HepG2 (cell line): ENCODE data around the gene ZSCAN21. TPM values are rescaled to one million over a fixed set of nuclear protein-coding genes. Genes with fewer than 3 reads are reported as not detected.
A peak's percentile ranks its signal among the peaks of the same experiment; 100 is the strongest.

ENCODE experiments used
- ATAC-seq: fragments of 200-7000 bp; cut with Tn5 transposase; 3 replicates; pipeline ENCODE4 v1.9.1; 2020; ENCODE audit warnings: mild to moderate bottlenecking, moderate library complexity
- BruUV-seq: library from RNA; stranded (reverse); fragments of 400-500 nt; replicated peaks from 2 replicates; lab custom pipeline; 2021; lab: Mats Ljungman, UMichigan
- CTCF ChIA-PET: fragments of 300-600 bp; formaldehyde crosslinking; extraction: SDS; loops from one replicate; lab custom pipeline; 2021; ENCODE audit warnings: low total read pairs, inconsistent platforms, low intra/inter-chr PET ratio; lab: Yijun Ruan, JAX
- POLR2A ChIA-PET: fragments of 350-600 bp; sonication (Branson Sonifier 250); formaldehyde crosslinking; loops from one replicate; lab custom pipeline; 2020; ENCODE audit warnings: antibody characterized with exemption, inconsistent platforms; lab: Yijun Ruan, JAX
- DNase-seq: peaks from one replicate; pipeline ENCODE4 v3.0.0-alpha.2; 2015; ENCODE audit warnings: low spot score
- FAIRE-seq: peaks from 3 replicates; lab custom pipeline; 2011; peaks lifted over from hg19 to GRCh38; lab: Jason Lieb, UNC
- H2AFZ ChIP-seq: one replicate; pipeline ENCODE4 v1.6.1; 2011; ENCODE audit warnings: low read length, inconsistent platforms
- H3K27ac ChIP-seq: fragments of 300-600 bp; 3 replicates; pipeline ENCODE4 v1.8.0; 2011; ENCODE audit warnings: mixed run types, mild to moderate bottlenecking, mixed read lengths, low read length, inconsistent platforms; ENCODE audit not compliant: insufficient read depth; ENCODE audit errors: extremely low read length
- H3K27me3 ChIP-seq, 2 experiments: fragments of 200-600 bp in 1 of 2; 2 replicates in 1 of 2; 3 replicates in 1 of 2; pipeline versions ENCODE4 v1.6.0 to v1.8.0; 2011; ENCODE audit warnings: low read length in 2 of 2, mild to moderate bottlenecking in 2 of 2, moderate library complexity in 2 of 2, inconsistent platforms in 1 of 2; ENCODE audit not compliant: insufficient read depth in 2 of 2, control insufficient read depth in 1 of 2
- H3K36me3 ChIP-seq, 2 experiments: fragments of 200-600 bp in 1 of 2; replicated peaks in 1 of 2; 2 replicates in 1 of 2; 3 replicates in 1 of 2; pipeline versions ENCODE4 v1.5.1 to v1.8.0; 2011; ENCODE audit warnings: low read length in 2 of 2, inconsistent platforms in 1 of 2; ENCODE audit not compliant: insufficient read depth in 2 of 2, control insufficient read depth in 1 of 2
- H3K4me1 ChIP-seq: 2 replicates; pipeline ENCODE4 v1.5.1; 2012; ENCODE audit warnings: low read length, inconsistent platforms; ENCODE audit not compliant: insufficient read depth
- H3K4me2 ChIP-seq: 2 replicates; pipeline ENCODE4 v1.6.0; 2011; ENCODE audit warnings: low read depth, low read length, inconsistent platforms
- H3K4me3 ChIP-seq, 3 experiments: fragments of 200-600 bp in 1 of 3; sonication (generic), shearing (Covaris generic) in 1 of 3; replicated peaks in 1 of 3; 2 replicates each; pipeline ENCODE4 v1.5.1; 2011 to 2016; ENCODE audit warnings: low read length in 3 of 3, inconsistent platforms in 2 of 3, low read depth in 2 of 3, mild to moderate bottlenecking in 2 of 3, control low read depth in 1 of 3, mixed read lengths in 1 of 3; ENCODE audit not compliant: insufficient read depth in 1 of 3
- H3K79me2 ChIP-seq: one replicate; pipeline ENCODE4 v1.6.1; 2011; ENCODE audit warnings: low read length, inconsistent platforms; ENCODE audit not compliant: insufficient read depth
- H3K9ac ChIP-seq: 2 replicates; pipeline ENCODE4 v1.6.0; 2011; ENCODE audit warnings: mild to moderate bottlenecking, low read depth, low read length, inconsistent platforms; ENCODE audit not compliant: insufficient read depth
- H3K9me3 ChIP-seq: 2 replicates; pipeline ENCODE4 v1.5.1; 2012; ENCODE audit warnings: mild to moderate bottlenecking, low read length
- H4K20me1 ChIP-seq: 2 replicates; pipeline ENCODE4 v1.6.0; 2011; ENCODE audit warnings: inconsistent platforms, mild to moderate bottlenecking, low read length, moderate library complexity; ENCODE audit not compliant: insufficient read depth
- ATF4 ChIP-seq, 2 experiments: fragments of 450-650 bp in 1 of 2; sonication (generic) in 1 of 2; formaldehyde crosslinking; IDR thresholded peaks; 2 replicates each; pipeline versions ENCODE4 v1.5.0 to v1.8.0; 2020 to 2022; ENCODE audit warnings: mild to moderate bottlenecking in 1 of 2, missing genetic modification reagents in 1 of 2
- GLI4 ChIP-seq: sonication (generic); formaldehyde crosslinking; IDR thresholded peaks from 2 replicates; pipeline ENCODE4 v1.5.1; 2020; ENCODE audit warnings: missing genetic modification reagents, mild to moderate bottlenecking, moderate library complexity, borderline replicate concordance
- HIVEP1 ChIP-seq: sonication (generic); formaldehyde crosslinking; IDR thresholded peaks from 2 replicates; pipeline ENCODE4 v1.4.0; 2020; ENCODE audit warnings: mild to moderate bottlenecking, missing genetic modification reagents
- JUN ChIP-seq: sonication (generic); formaldehyde crosslinking; IDR thresholded peaks from 2 replicates; pipeline ENCODE4 v1.4.0; 2020; ENCODE audit warnings: mild to moderate bottlenecking, missing genetic modification reagents
- KDM6A ChIP-seq: IDR thresholded peaks from 2 replicates; pipeline ENCODE4 v1.6.1; 2016; ENCODE audit warnings: low read depth
- MLLT10 ChIP-seq: sonication (generic); formaldehyde crosslinking; IDR thresholded peaks from 2 replicates; pipeline ENCODE4 v1.4.0; 2020; ENCODE audit warnings: missing genetic modification reagents
- NFKBIZ ChIP-seq: IDR thresholded peaks from 2 replicates; pipeline ENCODE4 v1.6.1; 2018; ENCODE audit warnings: missing genetic modification reagents, missing compliant biosample characterization
- NR2F6 ChIP-seq, 2 experiments: IDR thresholded peaks; 2 replicates each; pipeline ENCODE4 v1.6.1; 2016; ENCODE audit warnings: antibody characterized with exemption in 1 of 2, mild to moderate bottlenecking in 1 of 2
- RXRB ChIP-seq: IDR thresholded peaks from 2 replicates; pipeline ENCODE4 v1.6.1; 2016; ENCODE audit warnings: borderline replicate concordance, missing genetic modification reagents, missing compliant biosample characterization
- ZNF260 ChIP-seq: sonication (generic); formaldehyde crosslinking; IDR thresholded peaks from 2 replicates; pipeline ENCODE4 v1.4.0; 2020; ENCODE audit warnings: missing genetic modification reagents, low read depth, mild to moderate bottlenecking, borderline replicate concordance
- ZNF460 ChIP-seq: sonication (generic); formaldehyde crosslinking; IDR thresholded peaks from 2 replicates; pipeline ENCODE4 v1.5.1; 2020; ENCODE audit warnings: missing genetic modification reagents, mild to moderate bottlenecking, borderline replicate concordance
- ZNF580 ChIP-seq: IDR thresholded peaks from 2 replicates; pipeline ENCODE4 v1.6.1; 2016; ENCODE audit warnings: low read depth, borderline replicate concordance
- ZNF746 ChIP-seq: sonication (generic); formaldehyde crosslinking; IDR thresholded peaks from 2 replicates; pipeline ENCODE4 v1.8.0; 2022; ENCODE audit warnings: mild to moderate bottlenecking, missing genetic modification reagents
- ZNF775 ChIP-seq: sonication (generic); formaldehyde crosslinking; IDR thresholded peaks from 2 replicates; pipeline ENCODE4 v1.4.0; 2020; ENCODE audit warnings: missing genetic modification reagents, mild to moderate bottlenecking, moderate library complexity, borderline replicate concordance
- WGBS: methylation state at CpG from one replicate; pipeline ENCODE4 v1.1.6; 2017; ENCODE audit warnings: low lambda C conversion rate; 5-methylcytosine and 5-hydroxymethylcytosine counted together
- in situ Hi-C: cut with HindIII; loops from 2 replicates; pipeline ENCODE4 v1.10.0; 2017; ENCODE audit warnings: low pct_unique_long_range_greater_than_20kb; ENCODE audit not compliant: extremely low pct_ligation_motif_present
- intact Hi-C: fragments of 100-400 bp; cut with micrococcal nuclease; formaldehyde crosslinking; loops from one replicate; pipeline ENCODE4 v1.10.0; 2022; ENCODE audit not compliant: unreplicated experiment
- polyA plus RNA-seq, 8 experiments: library from polyadenylated mRNA; depleted of rRNA in 3 of 8; stranded (reverse) in 7 of 8; unstranded in 1 of 8; fragments of >200 nt; fragmentation: Illumina TruSeq in 4 of 8; extraction: Trizol in 4 of 8; gene quantifications; 2 replicates each; pipeline versions ENCODE4 v1.2.1 to v1.2.3, GENCODE V29; 2011 to 2016; ENCODE audit warnings: low read depth in 4 of 8, missing spikeins in 1 of 8, mixed read lengths in 1 of 8; ENCODE audit not compliant: insufficient read depth in 1 of 8
- total RNA-seq, 5 experiments: library from RNA; depleted of rRNA; stranded (reverse); fragments of >200 nt; fragmentation: Illumina TruSeq; extraction: Trizol; gene quantifications; 2 replicates each; pipeline ENCODE4 v1.2.3, GENCODE V29; 2016; ENCODE audit warnings: low read depth in 1 of 5
- TF ChIP-seq, protein P1 (sequence below): sonication (generic); formaldehyde crosslinking; IDR thresholded peaks from 2 replicates; pipeline ENCODE4 v1.5.1; 2020; ENCODE audit warnings: mild to moderate bottlenecking, missing genetic modification reagents, moderate library complexity

ZSCAN21 gene
- total and polyA plus RNA-seq, 2 of the 13 experiments (the other 11 are each of a cell fraction or from before 2014, with no cell fraction given), result 7.0 to 10.0 TPM

DNA sequence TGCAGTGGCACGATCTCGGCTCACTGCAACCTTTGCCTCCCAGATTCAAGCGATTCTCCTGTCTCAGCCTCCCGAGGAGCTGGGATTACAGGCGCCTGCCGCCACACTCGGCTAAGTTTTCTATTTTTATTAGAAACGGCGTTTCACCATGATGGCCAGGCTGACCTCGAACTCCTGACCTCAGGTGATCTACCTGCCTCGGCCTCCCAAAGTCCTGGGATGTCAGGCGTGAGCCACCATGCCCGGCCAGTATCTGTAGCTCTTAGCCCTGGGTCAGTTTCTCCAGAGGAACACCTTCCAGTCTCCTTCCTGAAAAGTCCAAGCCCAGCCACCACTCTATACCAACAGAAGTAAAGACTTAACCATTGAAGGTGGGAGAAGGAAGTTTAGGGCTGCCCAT is 49.3 kb upstream of the ZSCAN21 start:
- intact Hi-C loops, result no loop called here
- 49% methylated on average over 13 of the region's 13 CpGs for WGBS
- no peak for DNase-seq
- H3K4me2 ChIP-seq, result peak overlapping the region; percentile 46
- ATAC-seq, result no peak
- no peak for FAIRE-seq
- H3K9ac ChIP-seq, result peak overlapping the region; percentile 53
- no peaks in the 10 kb centered on the region for H4K20me1 ChIP-seq
- ChIA-PET POLR2A (interaction anchor here (6.8 kb wide), 1 partner anchor 15 kb away, joined by 212 read pairs; the partner anchor contains the start of gene ZKSCAN1), CTCF (no interaction called here)
- H3K27me3 ChIP-seq, result no peaks in the 10 kb centered on the region
- no TSS peak for BruUV-seq
- H3K9me3 ChIP-seq, result no peaks in the 10 kb centered on the region
- no peak overlapping the region for H2AFZ ChIP-seq
- no peaks in the 10 kb centered on the region for H3K36me3 ChIP-seq
- H3K27ac ChIP-seq, result peak overlapping the region; percentile 95
- no peak overlapping the region for H3K4me3 ChIP-seq
- peaks cover 91% of the 10 kb centered on the region for H3K4me1 ChIP-seq
- no peaks in the 10 kb centered on the region for H3K79me2 ChIP-seq
- in situ Hi-C loops, result no loop called here
- TF ChIP-seq GLI4 (CRISPR knock-in tag), result no peak
- TF ChIP-seq ZNF460, result peak; percentile 48
- TF ChIP-seq KDM6A (CRISPR knock-in tag), result no peak
- TF ChIP-seq ATF4 (CRISPR knock-in tag; IDR thresholded peaks at IDR 0.05), result no peak
- 0 out of 2 replicates have a peak, but pooled peaks have one; percentile 3 for TF ChIP-seq NR2F6 (IDR thresholded peaks at IDR 0.05)
- no peak for TF ChIP-seq NR2F6 (CRISPR knock-in tag; IDR thresholded peaks at IDR 0.05)
- TF ChIP-seq HIVEP1 (CRISPR knock-in tag), result no peak
- TF ChIP-seq ZNF746 (CRISPR knock-in tag), result no peak
- no peak for TF ChIP-seq ZNF260
- 0 out of 2 replicates have a peak, but pooled peaks have one; percentile 21 for TF ChIP-seq ZNF580 (CRISPR knock-in tag)
- no peak for TF ChIP-seq NFKBIZ (CRISPR knock-in tag)
- TF ChIP-seq ZNF775 (CRISPR knock-in tag), result no peak
- TF ChIP-seq, protein P1, sequence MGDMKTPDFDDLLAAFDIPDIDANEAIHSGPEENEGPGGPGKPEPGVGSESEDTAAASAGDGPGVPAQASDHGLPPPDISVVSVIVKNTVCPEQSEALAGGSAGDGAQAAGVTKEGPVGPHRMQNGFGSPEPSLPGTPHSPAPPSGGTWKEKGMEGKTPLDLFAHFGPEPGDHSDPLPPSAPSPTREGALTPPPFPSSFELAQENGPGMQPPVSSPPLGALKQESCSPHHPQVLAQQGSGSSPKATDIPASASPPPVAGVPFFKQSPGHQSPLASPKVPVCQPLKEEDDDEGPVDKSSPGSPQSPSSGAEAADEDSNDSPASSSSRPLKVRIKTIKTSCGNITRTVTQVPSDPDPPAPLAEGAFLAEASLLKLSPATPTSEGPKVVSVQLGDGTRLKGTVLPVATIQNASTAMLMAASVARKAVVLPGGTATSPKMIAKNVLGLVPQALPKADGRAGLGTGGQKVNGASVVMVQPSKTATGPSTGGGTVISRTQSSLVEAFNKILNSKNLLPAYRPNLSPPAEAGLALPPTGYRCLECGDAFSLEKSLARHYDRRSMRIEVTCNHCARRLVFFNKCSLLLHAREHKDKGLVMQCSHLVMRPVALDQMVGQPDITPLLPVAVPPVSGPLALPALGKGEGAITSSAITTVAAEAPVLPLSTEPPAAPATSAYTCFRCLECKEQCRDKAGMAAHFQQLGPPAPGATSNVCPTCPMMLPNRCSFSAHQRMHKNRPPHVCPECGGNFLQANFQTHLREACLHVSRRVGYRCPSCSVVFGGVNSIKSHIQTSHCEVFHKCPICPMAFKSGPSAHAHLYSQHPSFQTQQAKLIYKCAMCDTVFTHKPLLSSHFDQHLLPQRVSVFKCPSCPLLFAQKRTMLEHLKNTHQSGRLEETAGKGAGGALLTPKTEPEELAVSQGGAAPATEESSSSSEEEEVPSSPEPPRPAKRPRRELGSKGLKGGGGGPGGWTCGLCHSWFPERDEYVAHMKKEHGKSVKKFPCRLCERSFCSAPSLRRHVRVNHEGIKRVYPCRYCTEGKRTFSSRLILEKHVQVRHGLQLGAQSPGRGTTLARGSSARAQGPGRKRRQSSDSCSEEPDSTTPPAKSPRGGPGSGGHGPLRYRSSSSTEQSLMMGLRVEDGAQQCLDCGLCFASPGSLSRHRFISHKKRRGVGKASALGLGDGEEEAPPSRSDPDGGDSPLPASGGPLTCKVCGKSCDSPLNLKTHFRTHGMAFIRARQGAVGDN, result peak; percentile 64
- TF ChIP-seq RXRB (CRISPR knock-in tag), result no peak
- TF ChIP-seq JUN, result no peak
- TF ChIP-seq MLLT10, result no peak
